ENCODE data around the gene CNBP. TPM values are rescaled to one million over a fixed set of nuclear protein-coding genes. Genes with fewer than 3 reads are reported as not detected.

CNBP gene
- total and polyA plus RNA-seq, 10 of the 15 experiments (the other 5 are each of a cell fraction or from before 2014, with no cell fraction given) = 300 to 719 (median 439) TPM

DNA sequence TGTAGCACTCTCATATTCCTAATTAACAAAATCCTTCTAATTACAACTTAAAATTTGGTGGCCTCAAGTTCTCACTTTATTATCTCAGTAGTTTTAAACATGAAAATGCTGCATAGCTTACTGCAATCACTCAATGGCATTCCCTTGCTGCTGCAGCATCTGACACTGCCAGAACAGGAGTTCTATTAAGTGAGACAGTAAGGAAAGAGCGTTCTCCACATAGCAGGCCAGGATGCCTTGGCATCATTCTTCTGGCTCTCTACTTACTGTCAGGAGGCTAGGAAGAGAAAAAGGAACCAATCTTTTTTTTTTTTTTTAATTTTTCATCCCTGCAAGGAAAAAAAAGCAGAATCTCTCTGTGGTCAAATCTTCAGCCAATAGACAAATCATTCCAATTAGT is 3.2 kb downstream of the CNBP start:
- H3K79me2 ChIP-seq (ENCODE audit: control insufficient read depth, insufficient read depth, low read length) = peaks cover 96% of the 10 kb centered on the region
- no peak for DNase-seq (ENCODE audit: low read depth, low spot score)
- FAIRE-seq = no peak
- TF ChIP-seq ZNF207 (IDR thresholded peaks at IDR 0.05; ENCODE audit: borderline replicate concordance) (no peak), NR2C2 (IDR thresholded peaks at IDR 0.05; ENCODE audit: borderline replicate concordance, control insufficient read depth, insufficient read length, low read depth) (no peak), POLR2AphosphoS5 (IDR thresholded peaks at IDR 0.05; ENCODE audit: low read length) (no peak), EED (IDR thresholded peaks at IDR 0.05; ENCODE audit: low read depth) (no peak), PAX8 (IDR thresholded peaks at IDR 0.05) (no peak), BCL11A (IDR thresholded peaks at IDR 0.05; ENCODE audit: low read depth, low read length) (no peak), POLR2AphosphoS2 (IDR thresholded peaks at IDR 0.05; ENCODE audit: low read depth, low read length) (no peak), CBX5 (IDR thresholded peaks at IDR 0.05; ENCODE audit: low read depth) (no peak), JUND (IDR thresholded peaks at IDR 0.05; ENCODE audit: low read depth, low read length) (no peak), ZBED1 (IDR thresholded peaks at IDR 0.05; ENCODE audit: borderline replicate concordance) (no peak)
- TF ChIP-seq, protein P1, sequence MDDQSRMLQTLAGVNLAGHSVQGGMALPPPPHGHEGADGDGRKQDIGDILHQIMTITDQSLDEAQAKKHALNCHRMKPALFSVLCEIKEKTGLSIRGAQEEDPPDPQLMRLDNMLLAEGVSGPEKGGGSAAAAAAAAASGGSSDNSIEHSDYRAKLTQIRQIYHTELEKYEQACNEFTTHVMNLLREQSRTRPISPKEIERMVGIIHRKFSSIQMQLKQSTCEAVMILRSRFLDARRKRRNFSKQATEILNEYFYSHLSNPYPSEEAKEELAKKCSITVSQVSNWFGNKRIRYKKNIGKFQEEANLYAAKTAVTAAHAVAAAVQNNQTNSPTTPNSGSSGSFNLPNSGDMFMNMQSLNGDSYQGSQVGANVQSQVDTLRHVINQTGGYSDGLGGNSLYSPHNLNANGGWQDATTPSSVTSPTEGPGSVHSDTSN (IDR thresholded peaks at IDR 0.05; ENCODE audit: insufficient replicate concordance, low read depth, low read length) = no peak
- TF ChIP-seq, protein P2, sequence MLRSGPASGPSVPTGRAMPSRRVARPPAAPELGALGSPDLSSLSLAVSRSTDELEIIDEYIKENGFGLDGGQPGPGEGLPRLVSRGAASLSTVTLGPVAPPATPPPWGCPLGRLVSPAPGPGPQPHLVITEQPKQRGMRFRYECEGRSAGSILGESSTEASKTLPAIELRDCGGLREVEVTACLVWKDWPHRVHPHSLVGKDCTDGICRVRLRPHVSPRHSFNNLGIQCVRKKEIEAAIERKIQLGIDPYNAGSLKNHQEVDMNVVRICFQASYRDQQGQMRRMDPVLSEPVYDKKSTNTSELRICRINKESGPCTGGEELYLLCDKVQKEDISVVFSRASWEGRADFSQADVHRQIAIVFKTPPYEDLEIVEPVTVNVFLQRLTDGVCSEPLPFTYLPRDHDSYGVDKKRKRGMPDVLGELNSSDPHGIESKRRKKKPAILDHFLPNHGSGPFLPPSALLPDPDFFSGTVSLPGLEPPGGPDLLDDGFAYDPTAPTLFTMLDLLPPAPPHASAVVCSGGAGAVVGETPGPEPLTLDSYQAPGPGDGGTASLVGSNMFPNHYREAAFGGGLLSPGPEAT (IDR thresholded peaks at IDR 0.05; ENCODE audit: low read depth) = no peak
- BruUV-seq (replicated peaks) = TSS peak; percentile 9
- WGBS (ENCODE audit: insufficient coverage, insufficient replicate concordance, low lambda C conversion rate, missing lambda C conversion rate) = 39% methylated on average over 1 of the region's 1 CpG
- ATAC-seq = no peak
- intact Hi-C loops (cut with micrococcal nuclease; ENCODE audit: unreplicated experiment) = loop anchor here (5.0 to 10.0 kb wide), 3 partner anchors 58 to 526 kb away; partner anchors contain the start of genes RAB43 and RPN1
- peak overlapping the region; percentile 59 for H3K9ac ChIP-seq (ENCODE audit: control insufficient read depth, insufficient read depth, low read length)
- in situ Hi-C loops (cut with MboI) = no loop called here
- peaks cover 9% of the 10 kb centered on the region for H3K4me1 ChIP-seq (ENCODE audit: control insufficient read depth, insufficient read depth, low read length)
- ChIA-PET CTCF (interaction anchor here (4.8 kb wide), 1 partner anchor 18 kb away, joined by 22 read pairs; no protein-coding TSS in a partner anchor), POLR2A (interaction anchor here (0.7 to 3.2 kb wide), 4 partner anchors 18 to 133 kb away, joined by 3 to 17 read pairs (median 5); no protein-coding TSS in a partner anchor), RAD21 (ENCODE audit: unreplicated experiment) (interaction anchor here (0.7 to 1.0 kb wide), 3 partner anchors 19 to 306 kb away, joined by 3 to 4 read pairs (median 3); no protein-coding TSS in a partner anchor), SMC1A (ENCODE audit: uncharacterized antibody, unreplicated experiment) (interaction anchor here (2.5 kb wide), 1 partner anchor 18 kb away, joined by 8 read pairs; no protein-coding TSS in a partner anchor)
- no peaks in the 10 kb centered on the region; the same call in 2 of the 3 replicates for H3K9me3 ChIP-seq (replicated peaks; ENCODE audit: control insufficient read depth, insufficient read depth, low read length)
- no peak overlapping the region for H2AFZ ChIP-seq (ENCODE audit: control insufficient read depth, low read depth, low read length)
- peak overlapping the region; percentile 97 for H3K4me3 ChIP-seq
- H4K20me1 ChIP-seq (ENCODE audit: control insufficient read depth, insufficient read depth) = peaks cover 12% of the 10 kb centered on the region
- no peak overlapping the region for H3K27ac ChIP-seq (ENCODE audit: control insufficient read depth, insufficient read depth)
- peaks cover 3 to 7% of the 10 kb centered on the region in 2 experiments; a peak in 3 of 4 replicates for H3K36me3 ChIP-seq (ENCODE audit: control insufficient read depth in 2 of 2, insufficient read depth in 2 of 2, low read length in 1 of 2)
- no peaks in the 10 kb centered on the region for H3K27me3 ChIP-seq (replicated peaks in 1 of 2; ENCODE audit: control insufficient read depth in 2 of 2, insufficient read depth in 2 of 2, low read length in 1 of 2)
- H3K4me2 ChIP-seq (ENCODE audit: control insufficient read depth, insufficient read depth) = peak overlapping the region; percentile 91

All from GM12878 (cell line).